Measurements from ENCODE around the gene ACP4.
A peak's percentile ranks its signal among the peaks of the same experiment; 100 is the strongest.
"Not testable (repeated sequence)": the region's sequence is repeated elsewhere in the genome, so short reads cannot be mapped to it uniquely, and the experiment has no call there.

Gene ACP4

GRCh38 chr19:50797781-50798658, 7.8 kb downstream of the ACP4 start:
- no peak for DNase-seq (ENCODE audit: low read depth)

- DNase-seq (ENCODE audit: low read depth): no peak
These were observed 8.7 kb downstream of the ACP4 start for GRCh38 chr19:50798659-50799546.

- DNase-seq (ENCODE audit: low read depth): no peak
These were observed 9.3 kb downstream of the ACP4 start for GRCh38 chr19:50799547-50799851.

- no peak for DNase-seq (ENCODE audit: low read depth)
These were observed 10.9 kb downstream of the ACP4 start for GRCh38 chr19:50801107-50801506.

GRCh38 chr19:50803633-50804419, 13.6 kb downstream of the ACP4 start:
- DNase-seq (ENCODE audit: low read depth): peak; percentile 11

- peak; percentile 98 for DNase-seq (ENCODE audit: low read depth)
These were observed 14.4 kb downstream of the ACP4 start for GRCh38 chr19:50804420-50805272.

GRCh38 chr19:50808856-50809255, 18.6 kb downstream of the ACP4 start:
- no peak for DNase-seq (ENCODE audit: low read depth)

GRCh38 chr19:50811622-50812238, 21.5 kb downstream of the ACP4 start:
- DNase-seq (ENCODE audit: low read depth): not testable (repeated sequence)

GRCh38 chr19:50812474-50812873, 22.3 kb downstream of the ACP4 start:
- DNase-seq (ENCODE audit: low read depth): no peak

GRCh38 chr19:50814883-50815282, 24.7 kb downstream of the ACP4 start:
- DNase-seq (ENCODE audit: low read depth): no peak

- DNase-seq (ENCODE audit: low read depth): no peak
These were observed 25.2 kb downstream of the ACP4 start for GRCh38 chr19:50815439-50815838.

- peak; percentile 42 for DNase-seq (ENCODE audit: low read depth)
These were observed 28.0 kb downstream of the ACP4 start for GRCh38 chr19:50817941-50818858.

GRCh38 chr19:50818859-50819472, 28.8 kb downstream of the ACP4 start:
- DNase-seq (ENCODE audit: low read depth): no peak

GRCh38 chr19:50819636-50820035, 29.4 kb downstream of the ACP4 start:
- no peak for DNase-seq (ENCODE audit: low read depth)

- no peak for DNase-seq (ENCODE audit: low read depth)
These were observed 29.9 kb downstream of the ACP4 start for GRCh38 chr19:50820086-50820485.

- DNase-seq (ENCODE audit: low read depth): no peak
These were observed 30.5 kb downstream of the ACP4 start for GRCh38 chr19:50820549-50821247.

GRCh38 chr19:50821248-50821612, 31.0 kb downstream of the ACP4 start:
- DNase-seq (ENCODE audit: low read depth): no peak

GRCh38 chr19:50821622-50822021, 31.4 kb downstream of the ACP4 start:
- DNase-seq (ENCODE audit: low read depth): no peak
